GM12864 (cell line): ENCODE results near the gene NEMP1.
"Not testable (repeated sequence)": the region's sequence is repeated elsewhere in the genome, so short reads cannot be mapped to it uniquely, and the experiment has no call there.

Source experiments
- DNase-seq: peaks from one replicate; pipeline ENCODE4 v3.0.0-alpha.2; 2011; ENCODE audit warnings: low read depth
- H3K4me3 ChIP-seq: 2 replicates; pipeline ENCODE4 v1.5.1; 2011; ENCODE audit warnings: mild to moderate bottlenecking, low read depth, low read length, control low read depth
- CTCF ChIP-seq: IDR thresholded peaks from 2 replicates; pipeline ENCODE4 v1.5.1; 2011; ENCODE audit warnings: low read depth, mild to moderate bottlenecking, moderate library complexity, low read length, control low read depth, inconsistent platforms; ENCODE audit errors: missing control alignments

The NEMP1 gene

DNA sequence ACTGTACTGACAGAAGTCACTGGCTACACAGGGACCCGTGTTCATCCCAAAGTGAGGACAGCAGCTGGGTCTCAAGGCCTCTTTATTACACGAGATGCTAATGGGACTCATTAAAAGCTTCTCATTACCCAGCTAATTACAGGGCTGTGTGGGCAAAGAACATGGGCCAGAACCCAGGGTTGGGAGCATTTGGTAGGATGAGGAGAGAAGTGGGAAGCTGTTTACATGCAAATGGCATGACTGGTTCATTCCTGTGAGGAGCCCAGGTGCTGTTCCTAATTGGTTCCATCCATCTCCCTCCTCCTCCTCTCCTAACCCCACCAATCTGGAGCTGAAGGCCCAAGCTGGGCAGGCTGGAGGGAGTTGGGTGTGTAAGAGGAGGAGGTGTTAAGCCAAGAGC lies 53.4 kb downstream of the NEMP1 start:
- H3K4me3 ChIP-seq = no peak overlapping the region
- TF ChIP-seq CTCF = no peak
- DNase-seq = no peak

GRCh38 chr12:57022324-57022723 lies 56.3 kb downstream of the NEMP1 start:
- not testable (repeated sequence) for H3K4me3 ChIP-seq

GRCh38 chr12:57019983-57020719 lies 58.4 kb downstream of the NEMP1 start:
- no peak for TF ChIP-seq CTCF
- DNase-seq = no peak
- no peak overlapping the region for H3K4me3 ChIP-seq

More at GRCh38 chr12:57022324-57022723, 56.3 kb downstream of the NEMP1 start:
- not testable (repeated sequence) for DNase-seq

GRCh38 chr12:57018906-57019305 lies 59.7 kb downstream of the NEMP1 start:
- no peak for TF ChIP-seq CTCF
- DNase-seq = no peak
- H3K4me3 ChIP-seq = no peak overlapping the region

- not testable (repeated sequence) for H3K4me3 ChIP-seq, DNase-seq
Measured at GRCh38 chr12:57018353-57018752, 60.2 kb downstream of the NEMP1 start.

GRCh38 chr12:57016348-57016747 lies 62.2 kb downstream of the NEMP1 start, which contains the start of gene TAC3:
Gene TAC3 (minus strand): TSS chr12:57016529. CDS start chr12:57015797, 732 bp downstream.
- no peak for DNase-seq

DNA sequence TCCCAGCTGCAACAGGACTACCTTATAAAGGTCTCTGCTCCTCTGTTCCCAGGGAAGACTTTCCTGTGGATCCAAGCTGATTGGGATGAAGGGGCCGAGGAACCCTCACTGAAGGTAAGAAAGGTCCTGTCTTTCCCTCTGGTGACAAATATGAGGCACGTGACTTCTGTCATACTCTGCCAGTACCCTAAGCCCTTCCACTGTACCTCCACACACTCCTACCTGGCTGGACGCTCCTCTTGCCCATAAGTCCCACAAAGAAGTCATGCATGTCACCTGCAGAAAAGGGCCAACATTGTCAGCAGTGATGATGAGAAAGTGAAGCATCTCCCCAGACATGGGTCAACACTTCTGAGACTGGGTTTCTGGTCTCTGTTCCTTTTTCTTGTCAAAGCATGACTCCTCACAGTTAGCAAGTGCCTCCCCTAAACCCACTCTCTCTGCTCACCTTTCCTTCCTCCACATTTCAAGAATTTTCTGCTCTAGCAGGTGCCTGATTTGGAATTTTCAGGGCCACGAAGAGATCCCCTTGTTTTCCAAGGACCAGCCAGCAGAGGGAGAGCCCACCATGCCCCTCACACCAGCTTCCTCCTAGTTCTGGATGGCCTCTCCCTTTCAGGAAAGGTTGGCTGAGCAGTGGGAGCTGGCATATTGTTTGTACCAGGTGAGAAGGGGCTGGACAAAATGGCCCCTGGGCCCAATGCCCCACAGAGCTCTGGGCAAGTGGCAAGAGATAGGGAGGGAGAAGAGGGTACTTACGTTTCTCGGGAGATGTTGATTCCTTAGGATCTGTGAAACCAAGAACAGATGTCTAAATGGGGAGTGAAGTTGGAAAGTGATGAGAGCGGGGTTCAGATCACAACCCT lies 65.8 kb downstream of the NEMP1 start:
- TF ChIP-seq CTCF = peak; percentile 6
- peak; percentile 55 for DNase-seq
- H3K4me3 ChIP-seq = no peak overlapping the region

More at GRCh38 chr12:57016348-57016747, 62.2 kb downstream of the NEMP1 start, which contains the start of gene TAC3:
- H3K4me3 ChIP-seq = no peak within 1 kb of the TSS
- no peak for TF ChIP-seq CTCF
